HG02571 (cell line): ENCODE results near the gene PZP.
"Not testable (repeated sequence)": the region's sequence is repeated elsewhere in the genome, so short reads cannot be mapped to it uniquely, and the experiment has no call there.

Experiments used
- ATAC-seq: cut with Tn5 transposase; IDR thresholded peaks from one replicate; pipeline ENCODE4 v1.9.1; 2021; ENCODE audit warnings: mild to moderate bottlenecking, moderate library complexity; ENCODE audit not compliant: unreplicated experiment

Gene PZP

GRCh38 chr12:9184276-9184675 is 23.9 kb downstream of the PZP start:
- ATAC-seq, result no peak

GRCh38 chr12:9180810-9181209 is 27.4 kb downstream of the PZP start:
- no peak for ATAC-seq

- no peak for ATAC-seq
Observed at GRCh38 chr12:9179781-9180180, 28.4 kb downstream of the PZP start.

- no peak for ATAC-seq
Observed at GRCh38 chr12:9169979-9170634, 38.1 kb downstream of the PZP start.

- ATAC-seq, result not testable (repeated sequence)
Observed at GRCh38 chr12:9167345-9167744, 40.9 kb downstream of the PZP start.

- no peak for ATAC-seq
Observed at GRCh38 chr12:9163392-9163791, 44.8 kb downstream of the PZP start.

GRCh38 chr12:9156119-9156518 is 52.1 kb downstream of the PZP start:
- ATAC-seq, result no peak

GRCh38 chr12:9149372-9149771 is 58.8 kb downstream of the PZP start:
- no peak for ATAC-seq

GRCh38 chr12:9148926-9149325 is 59.3 kb downstream of the PZP start:
- ATAC-seq, result no peak

- no peak for ATAC-seq
Observed at GRCh38 chr12:9147461-9147860, 60.7 kb downstream of the PZP start.

- ATAC-seq, result no peak
Observed at GRCh38 chr12:9144730-9145106, 63.5 kb downstream of the PZP start.

GRCh38 chr12:9143929-9144729 is 64.1 kb downstream of the PZP start:
- no peak for ATAC-seq

GRCh38 chr12:9143137-9143536 is 65.1 kb downstream of the PZP start:
- no peak for ATAC-seq

- ATAC-seq, result not testable (repeated sequence)
Observed at GRCh38 chr12:9139588-9140290, 68.5 kb downstream of the PZP start.

GRCh38 chr12:9135903-9136310 is 72.3 kb downstream of the PZP start:
- no peak for ATAC-seq

GRCh38 chr12:9134981-9135628 is 73.1 kb downstream of the PZP start:
- ATAC-seq, result no peak

GRCh38 chr12:9133216-9133916 is 74.8 kb downstream of the PZP start:
- ATAC-seq, result no peak

GRCh38 chr12:9132008-9132535 is 76.1 kb downstream of the PZP start:
- ATAC-seq, result no peak

GRCh38 chr12:9130244-9130643 is 78.0 kb downstream of the PZP start:
- no peak for ATAC-seq

- ATAC-seq, result no peak
Observed at GRCh38 chr12:9127936-9128663, 80.1 kb downstream of the PZP start.
